ENCODE data around the gene MMS19. TPM values are rescaled to one million over a fixed set of nuclear protein-coding genes. Genes with fewer than 3 reads are reported as not detected.

MMS19 gene
- total RNA-seq, 4 donors from 2014 or later = 44.6 to 87.7 (median 73.7) TPM

DNA sequence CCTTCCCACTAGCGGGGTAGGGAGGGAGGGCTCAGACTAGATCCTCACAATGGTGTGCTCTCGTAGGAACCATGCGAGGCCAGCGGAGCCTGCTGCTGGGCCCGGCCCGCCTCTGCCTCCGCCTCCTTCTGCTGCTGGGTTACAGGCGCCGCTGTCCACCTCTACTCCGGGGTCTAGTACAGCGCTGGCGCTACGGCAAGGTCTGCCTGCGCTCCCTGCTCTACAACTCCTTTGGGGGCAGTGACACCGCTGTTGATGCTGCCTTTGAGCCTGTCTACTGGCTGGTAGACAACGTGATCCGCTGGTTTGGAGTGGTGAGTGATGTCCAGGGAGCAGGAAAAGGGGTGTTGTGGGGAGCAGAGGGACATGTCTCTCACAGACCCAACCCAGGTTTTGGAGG is 46.6 kb downstream of the MMS19 start:
- H3K27me3 ChIP-seq = no peaks in the 10 kb centered on the region
- H3K27ac ChIP-seq = no peak overlapping the region
- intact Hi-C loops (cut with DNase I; ENCODE audit: low total_unique reads) = no loop called here
- no peaks in the 10 kb centered on the region for H3K36me3 ChIP-seq
- no peaks in the 10 kb centered on the region for H3K9me3 ChIP-seq
- TF ChIP-seq, protein P1, sequence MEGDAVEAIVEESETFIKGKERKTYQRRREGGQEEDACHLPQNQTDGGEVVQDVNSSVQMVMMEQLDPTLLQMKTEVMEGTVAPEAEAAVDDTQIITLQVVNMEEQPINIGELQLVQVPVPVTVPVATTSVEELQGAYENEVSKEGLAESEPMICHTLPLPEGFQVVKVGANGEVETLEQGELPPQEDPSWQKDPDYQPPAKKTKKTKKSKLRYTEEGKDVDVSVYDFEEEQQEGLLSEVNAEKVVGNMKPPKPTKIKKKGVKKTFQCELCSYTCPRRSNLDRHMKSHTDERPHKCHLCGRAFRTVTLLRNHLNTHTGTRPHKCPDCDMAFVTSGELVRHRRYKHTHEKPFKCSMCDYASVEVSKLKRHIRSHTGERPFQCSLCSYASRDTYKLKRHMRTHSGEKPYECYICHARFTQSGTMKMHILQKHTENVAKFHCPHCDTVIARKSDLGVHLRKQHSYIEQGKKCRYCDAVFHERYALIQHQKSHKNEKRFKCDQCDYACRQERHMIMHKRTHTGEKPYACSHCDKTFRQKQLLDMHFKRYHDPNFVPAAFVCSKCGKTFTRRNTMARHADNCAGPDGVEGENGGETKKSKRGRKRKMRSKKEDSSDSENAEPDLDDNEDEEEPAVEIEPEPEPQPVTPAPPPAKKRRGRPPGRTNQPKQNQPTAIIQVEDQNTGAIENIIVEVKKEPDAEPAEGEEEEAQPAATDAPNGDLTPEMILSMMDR (IDR thresholded peaks at IDR 0.05) = no peak
- no peak for TF ChIP-seq POLR2A (IDR thresholded peaks at IDR 0.05)
- H3K4me3 ChIP-seq = no peak overlapping the region
- no peak for DNase-seq
- H3K4me1 ChIP-seq = no peaks in the 10 kb centered on the region

DNA sequence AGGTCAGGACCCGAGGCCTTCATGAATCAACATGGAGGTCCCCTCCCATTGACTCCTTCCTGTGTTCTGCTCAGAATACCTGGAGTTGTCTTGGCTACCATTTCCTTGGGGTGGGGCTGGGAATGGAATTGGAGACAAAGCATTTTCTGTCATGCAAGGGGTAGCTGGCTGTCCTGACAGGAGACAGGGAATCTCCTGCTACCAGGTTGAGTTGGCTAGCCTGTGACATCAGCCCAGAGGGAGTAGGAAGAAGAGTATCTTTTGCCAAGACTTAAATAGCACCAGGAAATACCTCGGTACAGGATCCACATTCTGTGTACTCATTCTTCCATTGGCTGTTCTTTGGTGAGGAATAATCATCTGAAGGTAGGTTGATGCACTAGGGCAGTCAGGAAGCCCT is 47.4 kb downstream of the MMS19 start:
- Histone ChIP-seq H3K4me1 (no peaks in the 10 kb centered on the region), H3K9me3 (no peaks in the 10 kb centered on the region), H3K27ac (no peak overlapping the region), H3K4me3 (no peak overlapping the region), H3K27me3 (no peaks in the 10 kb centered on the region), H3K36me3 (no peaks in the 10 kb centered on the region)
- TF ChIP-seq, protein P1 (IDR thresholded peaks at IDR 0.05) = no peak
- no peak for TF ChIP-seq POLR2A (IDR thresholded peaks at IDR 0.05)
- intact Hi-C loops (cut with DNase I; ENCODE audit: low total_unique reads) = no loop called here
- no peak for DNase-seq

DNA sequence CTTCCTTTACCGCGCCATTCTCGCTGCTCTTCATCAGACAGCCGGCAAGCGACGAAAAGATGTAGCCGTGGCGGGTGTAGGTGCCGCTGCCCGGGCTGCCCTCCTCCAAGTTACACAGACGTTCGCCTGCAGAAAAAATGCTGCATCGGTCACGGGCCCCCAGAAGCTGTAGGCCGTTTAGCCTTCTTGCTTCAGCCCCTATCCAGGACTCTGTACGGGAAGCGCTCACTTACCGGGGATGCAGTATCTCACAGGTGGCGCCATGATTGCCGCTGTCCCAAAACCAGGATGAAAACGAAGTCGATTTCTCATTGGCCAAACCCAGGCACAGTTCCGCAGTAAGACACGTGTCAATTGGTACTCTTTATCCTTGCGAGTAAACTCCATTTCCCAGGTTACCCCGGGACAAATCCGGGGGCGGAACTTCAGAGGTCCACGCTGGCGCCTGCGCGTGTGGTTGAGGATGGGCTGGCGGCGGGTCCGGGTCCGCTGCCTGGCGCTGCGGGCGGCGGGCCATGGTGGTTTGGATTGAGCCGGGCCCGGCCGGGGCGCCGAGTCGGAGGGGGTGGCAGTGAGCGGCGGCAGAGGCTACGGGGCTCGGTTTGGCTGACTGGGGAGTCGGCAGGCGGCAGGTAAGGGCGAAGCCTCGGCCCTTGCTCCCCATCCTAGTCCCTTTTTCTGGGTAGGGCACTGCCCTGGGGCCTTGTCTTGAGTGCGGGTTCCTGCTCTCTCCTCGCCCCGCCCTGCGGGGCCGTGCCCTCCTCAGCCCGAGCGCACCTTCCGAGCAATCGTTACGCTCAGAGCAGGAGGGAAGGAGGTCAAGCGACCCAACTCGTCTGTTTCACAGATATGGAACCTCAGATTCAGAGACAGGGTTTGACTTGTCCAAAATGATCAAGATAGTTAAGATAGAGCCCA is 52.2 kb downstream of the MMS19 start, which contains the start of the genes EXOSC1 and ZDHHC16:
Gene EXOSC1 (minus strand): TSS at position 285 of the 918 bp plus-strand sequence. CDS start 21 bp downstream, at position 264.
Gene ZDHHC16 (plus strand): TSS at position 454 of the 918 bp plus-strand sequence. CDS start 5,501 bp downstream, outside the sequence.
- H3K4me3 ChIP-seq = peak within 1 kb of the TSS; percentile 65 to 88
- peak; percentile 88 to 91 for DNase-seq
- H3K27me3 ChIP-seq = no peaks in the 10 kb centered on the region
- no peaks in the 10 kb centered on the region for H3K4me1 ChIP-seq
- TF ChIP-seq, protein P1 (IDR thresholded peaks at IDR 0.05) = peak in 2 of 4 experiments; percentile 31 to 38
- peak; percentile 34 to 74 for TF ChIP-seq POLR2A (IDR thresholded peaks at IDR 0.05)
- H3K27ac ChIP-seq = peak within 1 kb of the TSS; percentile 70 to 77
- no peaks in the 10 kb centered on the region for H3K36me3 ChIP-seq
- no peaks in the 10 kb centered on the region for H3K9me3 ChIP-seq
- intact Hi-C loops (cut with DNase I; ENCODE audit: low total_unique reads) = no loop called here

DNA sequence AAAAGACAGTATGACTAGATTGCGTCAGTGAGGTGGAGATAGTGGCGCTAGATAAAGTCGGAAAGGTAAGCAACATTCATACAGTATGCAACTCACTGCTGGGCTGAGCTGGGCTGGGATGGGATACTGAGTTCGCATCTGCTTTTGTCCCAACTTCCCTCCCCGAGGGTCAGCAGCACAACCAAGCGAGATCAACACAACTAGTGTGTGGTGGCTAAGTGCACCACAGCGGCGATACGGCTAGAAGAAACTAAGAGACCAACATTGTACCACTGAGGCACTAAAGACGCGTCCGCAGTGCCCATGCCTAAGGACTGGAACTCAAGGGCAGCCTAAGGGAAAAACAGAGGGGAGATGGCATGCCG is 52.9 kb downstream of the MMS19 start:
- H3K27me3 ChIP-seq = no peaks in the 10 kb centered on the region
- peak overlapping the region; percentile 68 to 70 for H3K27ac ChIP-seq
- no peak for DNase-seq
- intact Hi-C loops (cut with DNase I; ENCODE audit: low total_unique reads) = no loop called here
- TF ChIP-seq, protein P1 (IDR thresholded peaks at IDR 0.05) = no peak
- no peak for TF ChIP-seq POLR2A (IDR thresholded peaks at IDR 0.05)
- peak overlapping the region; percentile 65 to 88 for H3K4me3 ChIP-seq
- H3K36me3 ChIP-seq = no peaks in the 10 kb centered on the region
- no peaks in the 10 kb centered on the region for H3K9me3 ChIP-seq
- H3K4me1 ChIP-seq = no peaks in the 10 kb centered on the region

DNA sequence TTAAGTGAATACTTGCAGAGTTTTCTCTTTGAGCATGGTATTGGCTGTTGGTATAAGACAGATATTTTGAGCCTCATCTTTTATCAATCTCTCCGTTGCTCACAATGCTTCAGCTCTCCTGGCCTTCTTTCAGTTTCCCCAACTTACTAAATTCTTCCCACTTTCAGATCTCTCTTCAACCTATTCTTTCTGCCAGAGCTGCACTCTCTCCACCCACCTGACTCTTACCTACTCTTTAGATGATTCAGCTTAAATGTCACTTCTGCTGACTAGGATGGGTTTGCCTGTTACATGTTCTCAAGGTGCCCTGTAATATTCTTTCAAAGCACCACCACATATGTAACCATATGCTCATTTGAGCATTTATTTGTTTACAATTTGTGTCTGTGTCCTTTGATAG is 54.0 kb downstream of the MMS19 start:
- intact Hi-C loops (cut with DNase I; ENCODE audit: low total_unique reads) = no loop called here
- Histone ChIP-seq H3K27ac (no peak overlapping the region), H3K4me1 (no peaks in the 10 kb centered on the region), H3K4me3 (no peak overlapping the region), H3K9me3 (no peaks in the 10 kb centered on the region), H3K27me3 (no peaks in the 10 kb centered on the region), H3K36me3 (no peaks in the 10 kb centered on the region)
- TF ChIP-seq, protein P1 (IDR thresholded peaks at IDR 0.05) = no peak
- no peak for TF ChIP-seq POLR2A (IDR thresholded peaks at IDR 0.05)
- no peak for DNase-seq
